Mucosa of descending colon (tissue), 3 donors: ENCODE results near the gene PEPD. TPM values are rescaled to one million over a fixed set of nuclear protein-coding genes. Genes with fewer than 3 reads are reported as not detected.

Experiments used
- ATAC-seq: fragments of 200-7000 bp; cut with Tn5 transposase; one replicate; pipeline ENCODE4 v1.9.1; 2020; ENCODE audit warnings: mild to moderate bottlenecking, moderate library complexity
- DNase-seq, 3 donors: peaks; one replicate each; pipeline ENCODE4 v3.0.0-alpha.2; 2020
- H3K36me3 ChIP-seq: fragments of 200-600 bp; one replicate; pipeline ENCODE4 v1.8.0; 2021; ENCODE audit warnings: low read depth, mild to moderate bottlenecking
- H3K4me1 ChIP-seq: fragments of 200-600 bp; one replicate; pipeline ENCODE4 v1.8.0; 2021; ENCODE audit warnings: low read depth, mild to moderate bottlenecking
- H3K4me3 ChIP-seq: fragments of 200-600 bp; one replicate; pipeline ENCODE4 v1.8.0; 2021; ENCODE audit warnings: mild to moderate bottlenecking
- H3K9me3 ChIP-seq: fragments of 200-600 bp; one replicate; pipeline ENCODE4 v1.8.0; 2021; ENCODE audit warnings: mild to moderate bottlenecking
- intact Hi-C, 2 donors: fragments of 100-400 bp; cut with DNase I in 1 of 2; cut with micrococcal nuclease in 1 of 2; formaldehyde crosslinking; loops; one replicate each; pipeline versions ENCODE4 v1.11.0 to v1.11.1; 2022; cut with DNase I, micrococcal nuclease
- total RNA-seq, 3 donors: library from RNA; stranded (reverse); fragmentation: NEBNext Ultra II Directional in 2 of 3; extraction: Animal tissue kit (Norgen Biotek cat#: 25700) in 2 of 3; gene quantifications; one replicate each; pipeline versions ENCODE4 v1.2.1 to v1.2.4, GENCODE V29; 2021 to 2023
- TF ChIP-seq, protein P1 (sequence below): fragments of 200-600 bp; IDR thresholded peaks from one replicate; pipeline ENCODE4 v1.8.0; 2022; ENCODE audit warnings: antibody characterized with exemption, mild to moderate bottlenecking
- donor health status: DM: no; HTN: no; CAD: no; lungs with moderate emphysema.
- donor health status: DM: no; HTN: no; CAD: no.
- donor health status: DM: no; HTN: yes; CAD: no.

Gene PEPD
- total RNA-seq, 3 donors from 2014 or later, result 40.4 to 91.5 (median 79.1) TPM

DNA sequence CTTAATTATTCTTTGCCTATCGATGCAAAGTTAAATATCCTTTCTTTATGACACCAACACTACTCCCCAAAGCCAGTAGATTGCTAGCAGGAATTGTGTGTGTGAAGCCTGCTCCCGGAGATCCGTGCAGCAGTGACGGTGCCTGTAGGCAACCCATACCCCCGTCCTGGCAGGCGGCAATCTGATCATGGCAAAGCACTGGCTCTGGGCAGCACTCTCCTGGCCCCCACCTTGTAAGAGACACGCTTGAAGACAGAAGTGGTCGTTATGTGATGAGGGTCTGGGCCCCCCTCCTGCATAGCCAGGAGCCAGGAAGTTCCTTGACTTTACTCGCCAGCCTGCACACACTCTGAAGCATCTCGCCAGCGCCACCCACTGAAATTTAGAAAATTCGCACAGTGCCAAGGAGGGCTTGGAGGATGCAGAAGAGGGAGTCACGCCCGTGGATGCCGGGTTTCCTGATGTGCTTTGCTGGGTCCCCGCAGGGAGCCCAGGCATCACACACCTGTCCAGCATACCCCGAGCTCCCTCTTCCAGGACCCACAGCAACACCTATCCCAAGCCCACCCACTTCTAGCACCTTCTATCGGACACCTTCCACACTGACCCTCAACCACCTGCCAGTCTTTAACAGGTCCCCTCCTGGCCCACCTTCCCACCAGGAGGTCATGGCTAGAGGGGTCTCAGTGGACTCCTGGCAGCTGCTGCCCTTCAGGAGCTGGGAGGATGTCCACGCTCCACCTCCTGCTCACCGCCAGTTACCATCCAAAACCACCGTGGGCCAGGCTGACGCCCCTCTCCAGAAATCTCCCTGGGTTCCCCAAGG is 93.6 kb downstream of the PEPD start:
- peak in 2 of 3 donors; percentile 4 to 29 for DNase-seq
- TF ChIP-seq, protein P1, sequence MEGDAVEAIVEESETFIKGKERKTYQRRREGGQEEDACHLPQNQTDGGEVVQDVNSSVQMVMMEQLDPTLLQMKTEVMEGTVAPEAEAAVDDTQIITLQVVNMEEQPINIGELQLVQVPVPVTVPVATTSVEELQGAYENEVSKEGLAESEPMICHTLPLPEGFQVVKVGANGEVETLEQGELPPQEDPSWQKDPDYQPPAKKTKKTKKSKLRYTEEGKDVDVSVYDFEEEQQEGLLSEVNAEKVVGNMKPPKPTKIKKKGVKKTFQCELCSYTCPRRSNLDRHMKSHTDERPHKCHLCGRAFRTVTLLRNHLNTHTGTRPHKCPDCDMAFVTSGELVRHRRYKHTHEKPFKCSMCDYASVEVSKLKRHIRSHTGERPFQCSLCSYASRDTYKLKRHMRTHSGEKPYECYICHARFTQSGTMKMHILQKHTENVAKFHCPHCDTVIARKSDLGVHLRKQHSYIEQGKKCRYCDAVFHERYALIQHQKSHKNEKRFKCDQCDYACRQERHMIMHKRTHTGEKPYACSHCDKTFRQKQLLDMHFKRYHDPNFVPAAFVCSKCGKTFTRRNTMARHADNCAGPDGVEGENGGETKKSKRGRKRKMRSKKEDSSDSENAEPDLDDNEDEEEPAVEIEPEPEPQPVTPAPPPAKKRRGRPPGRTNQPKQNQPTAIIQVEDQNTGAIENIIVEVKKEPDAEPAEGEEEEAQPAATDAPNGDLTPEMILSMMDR, result no peak

DNA sequence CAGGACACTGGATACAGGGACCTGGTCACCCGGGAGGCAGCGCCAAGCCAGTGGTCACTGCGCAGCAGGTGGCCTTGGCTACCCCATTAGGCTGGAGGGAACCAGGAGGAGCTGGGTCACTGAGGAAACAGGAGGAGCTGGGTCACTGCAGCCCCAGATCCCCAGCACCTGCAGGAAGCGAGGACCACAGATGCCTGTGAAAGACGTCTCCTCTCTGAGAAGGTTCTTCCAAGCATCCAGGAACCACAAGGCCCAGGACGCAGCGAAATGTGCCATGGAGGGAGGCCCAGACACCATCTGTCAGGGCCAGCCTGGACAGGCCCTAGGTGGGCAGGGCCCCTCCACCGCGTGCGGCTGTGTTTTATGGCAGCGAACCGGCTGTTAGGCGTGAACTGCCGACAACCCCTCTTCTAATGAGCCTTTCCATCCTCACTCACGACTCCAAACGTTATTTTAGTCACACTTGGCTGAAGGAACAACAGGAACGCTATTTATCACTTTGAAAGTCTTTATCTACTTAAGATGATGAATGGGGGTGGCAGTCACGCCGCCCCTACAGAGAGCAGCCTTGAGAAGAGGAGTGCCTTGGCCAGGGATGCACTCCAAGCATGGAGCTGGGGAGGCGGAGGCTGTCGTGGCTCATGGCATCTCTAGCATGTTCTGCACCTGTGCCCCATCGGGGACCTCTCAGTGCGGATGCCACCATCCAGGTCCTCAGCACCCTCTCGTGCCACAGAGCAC is 94.8 kb downstream of the PEPD start:
- H3K36me3 ChIP-seq, result no peaks in the 10 kb centered on the region
- H3K4me1 ChIP-seq, result no peaks in the 10 kb centered on the region
- TF ChIP-seq, protein P1, result no peak
- no peaks in the 10 kb centered on the region for H3K9me3 ChIP-seq
- intact Hi-C loops, result no loop called here
- ATAC-seq, result no peak
- peak in 1 of 3 donors; percentile 27 for DNase-seq
- H3K4me3 ChIP-seq, result no peak overlapping the region

More for the DNA sequence above, 93.6 kb downstream of the PEPD start:
- Histone ChIP-seq H3K9me3 (no peaks in the 10 kb centered on the region), H3K36me3 (no peaks in the 10 kb centered on the region), H3K4me1 (no peaks in the 10 kb centered on the region), H3K4me3 (no peak overlapping the region)
- no peak for ATAC-seq
- intact Hi-C loops, result no loop called here

DNA sequence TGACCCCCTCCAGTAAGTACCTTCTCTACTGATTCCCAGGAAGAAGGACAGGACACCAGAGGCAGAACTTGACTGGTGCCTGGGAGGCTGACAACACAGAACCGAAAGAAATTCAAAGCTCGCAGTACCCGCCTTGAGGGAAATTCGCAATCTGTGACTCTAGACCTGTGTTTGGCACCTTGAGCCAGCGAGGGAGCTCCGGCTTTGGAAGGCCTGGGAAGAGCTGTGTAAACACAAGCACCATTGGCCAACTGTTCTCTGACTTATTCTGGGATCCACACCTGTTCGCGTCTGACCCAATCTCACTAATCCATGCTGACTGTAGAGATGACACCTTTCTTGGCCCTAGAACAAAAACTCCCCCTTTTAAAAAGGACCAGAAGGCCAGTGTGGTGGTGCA is 97.4 kb downstream of the PEPD start:
- Histone ChIP-seq H3K9me3 (no peaks in the 10 kb centered on the region), H3K36me3 (no peaks in the 10 kb centered on the region), H3K4me1 (no peaks in the 10 kb centered on the region), H3K4me3 (no peak overlapping the region)
- intact Hi-C loops, result no loop called here
- TF ChIP-seq, protein P1, result no peak
- no peak for ATAC-seq
- DNase-seq, result peak in 1 of 3 donors; percentile 21

DNA sequence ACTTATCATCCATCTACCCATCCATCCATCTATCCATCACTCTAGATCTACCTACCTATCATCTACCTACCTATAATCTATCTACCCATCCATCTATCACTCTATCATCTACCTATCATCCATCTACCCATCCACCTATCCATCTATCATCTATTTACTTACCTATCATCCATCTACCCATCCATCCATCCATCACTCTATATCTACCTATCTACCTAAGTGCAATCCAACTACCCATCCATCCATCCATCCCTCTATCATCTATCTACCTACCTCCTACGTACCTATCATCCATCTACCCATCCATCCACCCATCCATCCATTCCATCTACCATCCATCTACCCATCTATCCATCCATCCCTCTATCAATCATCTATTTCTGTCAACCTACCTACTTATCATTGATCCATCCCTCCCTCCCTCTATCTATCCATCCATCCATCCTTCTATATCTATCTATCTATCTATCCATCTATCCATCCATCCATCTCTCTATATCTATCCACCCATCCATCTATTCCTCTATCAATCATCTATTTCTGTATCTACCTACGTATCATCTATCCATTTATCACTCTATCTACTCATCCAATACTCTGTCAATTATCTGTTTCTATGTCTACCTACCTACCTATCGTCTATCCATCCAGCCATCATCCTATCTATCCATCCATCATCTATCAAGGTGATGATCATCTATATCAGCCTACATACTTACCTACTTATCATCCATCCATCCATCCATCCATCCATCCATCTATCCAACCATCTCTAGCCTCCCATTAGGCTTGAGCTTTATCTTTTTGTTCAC is 99.0 kb downstream of the PEPD start:
- H3K4me1 ChIP-seq, result no peaks in the 10 kb centered on the region
- no peaks in the 10 kb centered on the region for H3K36me3 ChIP-seq
- H3K9me3 ChIP-seq, result no peaks in the 10 kb centered on the region
- no peak for ATAC-seq
- H3K4me3 ChIP-seq, result no peak overlapping the region
- DNase-seq, result no peak
- TF ChIP-seq, protein P1, result no peak
- intact Hi-C loops, result no loop called here

DNA sequence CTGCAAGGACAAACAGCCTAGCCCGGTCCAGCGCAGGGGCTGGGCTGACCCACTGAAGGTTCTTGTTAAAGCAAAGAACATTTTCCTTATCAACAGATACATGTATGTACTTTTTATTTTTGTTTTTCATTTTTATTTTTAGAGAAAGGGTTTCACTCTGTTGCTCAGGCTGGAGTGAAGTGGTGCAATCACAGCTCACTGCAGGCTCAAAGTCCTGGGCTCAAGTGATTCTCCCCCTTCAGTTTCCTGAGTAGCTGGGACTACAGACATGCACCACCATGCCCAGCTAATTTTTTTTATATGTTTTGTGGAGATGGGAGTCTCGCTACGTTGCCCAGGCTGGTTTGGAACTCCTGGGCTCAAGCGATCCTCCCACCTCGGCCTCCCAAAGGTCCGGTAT is 100.2 kb downstream of the PEPD start:
- Histone ChIP-seq H3K4me3 (no peak overlapping the region), H3K4me1 (no peaks in the 10 kb centered on the region), H3K9me3 (no peaks in the 10 kb centered on the region), H3K36me3 (no peaks in the 10 kb centered on the region)
- intact Hi-C loops, result no loop called here
- ATAC-seq, result no peak
- TF ChIP-seq, protein P1, result no peak
- peak in 1 of 3 donors; percentile 1 for DNase-seq
